ENCODE measurements around the gene RBM19.

RBM19 gene

DNA sequence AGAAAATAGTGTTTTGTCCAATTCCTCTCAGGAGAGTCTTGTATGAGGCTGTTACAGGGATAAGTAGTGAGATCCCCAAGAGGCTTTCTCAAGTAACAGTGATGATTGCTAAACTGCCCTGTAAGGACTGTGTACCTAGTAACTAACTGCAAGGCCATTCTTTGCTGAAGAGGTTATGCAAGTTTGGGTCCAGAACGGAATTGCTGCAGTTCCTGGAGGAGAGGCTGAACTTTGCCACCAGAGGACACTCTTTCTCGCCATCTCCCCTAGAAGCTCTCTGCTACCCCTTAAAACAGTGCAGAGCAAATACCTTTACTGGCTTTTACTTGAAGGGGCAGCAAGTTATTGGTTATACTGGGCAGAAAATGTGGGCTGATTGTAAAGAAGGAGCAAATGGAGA lies 180.0 kb downstream of the RBM19 start:
- TF ChIP-seq, protein P1, sequence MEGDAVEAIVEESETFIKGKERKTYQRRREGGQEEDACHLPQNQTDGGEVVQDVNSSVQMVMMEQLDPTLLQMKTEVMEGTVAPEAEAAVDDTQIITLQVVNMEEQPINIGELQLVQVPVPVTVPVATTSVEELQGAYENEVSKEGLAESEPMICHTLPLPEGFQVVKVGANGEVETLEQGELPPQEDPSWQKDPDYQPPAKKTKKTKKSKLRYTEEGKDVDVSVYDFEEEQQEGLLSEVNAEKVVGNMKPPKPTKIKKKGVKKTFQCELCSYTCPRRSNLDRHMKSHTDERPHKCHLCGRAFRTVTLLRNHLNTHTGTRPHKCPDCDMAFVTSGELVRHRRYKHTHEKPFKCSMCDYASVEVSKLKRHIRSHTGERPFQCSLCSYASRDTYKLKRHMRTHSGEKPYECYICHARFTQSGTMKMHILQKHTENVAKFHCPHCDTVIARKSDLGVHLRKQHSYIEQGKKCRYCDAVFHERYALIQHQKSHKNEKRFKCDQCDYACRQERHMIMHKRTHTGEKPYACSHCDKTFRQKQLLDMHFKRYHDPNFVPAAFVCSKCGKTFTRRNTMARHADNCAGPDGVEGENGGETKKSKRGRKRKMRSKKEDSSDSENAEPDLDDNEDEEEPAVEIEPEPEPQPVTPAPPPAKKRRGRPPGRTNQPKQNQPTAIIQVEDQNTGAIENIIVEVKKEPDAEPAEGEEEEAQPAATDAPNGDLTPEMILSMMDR (IDR thresholded peaks at IDR 0.05): no peak

DNA sequence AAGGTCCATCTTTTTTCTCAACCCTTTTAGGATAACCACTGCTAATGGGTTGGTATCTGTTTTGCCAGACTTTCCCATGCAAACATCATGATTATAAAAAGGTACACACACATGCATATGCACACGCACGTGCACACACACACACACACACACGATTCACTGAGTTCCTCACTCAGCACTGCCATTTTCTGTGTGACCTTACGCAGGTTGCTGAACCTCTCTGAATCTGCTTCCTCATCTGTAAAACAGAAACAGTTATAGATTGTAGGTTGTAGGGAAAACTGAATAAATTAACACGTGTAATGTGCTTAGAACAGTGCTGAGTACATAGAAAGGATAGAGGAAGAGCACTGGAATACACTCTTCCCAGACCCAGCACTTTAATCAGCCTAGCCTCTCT lies 182.3 kb downstream of the RBM19 start:
- TF ChIP-seq, protein P1 (IDR thresholded peaks at IDR 0.05): no peak

DNA sequence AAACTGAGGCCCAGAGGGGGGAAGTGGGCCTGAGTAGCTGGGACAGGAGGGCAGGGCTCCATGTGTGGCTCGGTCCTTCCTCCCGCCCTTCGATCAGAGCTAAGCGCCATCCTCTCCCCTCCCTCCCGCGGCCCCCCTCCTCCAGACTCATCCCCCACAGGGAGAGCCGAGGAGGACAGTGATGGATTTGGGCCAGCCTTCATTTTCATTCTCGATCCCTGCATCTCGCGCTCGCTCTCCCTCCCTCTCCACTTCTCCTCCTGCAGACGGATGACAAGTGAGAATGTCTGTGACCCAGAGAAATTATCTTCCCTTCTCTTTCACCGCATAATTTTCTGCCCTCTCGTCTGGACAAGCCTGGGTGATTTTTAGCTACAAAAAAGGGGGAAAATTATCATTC lies 183.3 kb downstream of the RBM19 start:
- TF ChIP-seq, protein P1 (IDR thresholded peaks at IDR 0.05): no peak

DNA sequence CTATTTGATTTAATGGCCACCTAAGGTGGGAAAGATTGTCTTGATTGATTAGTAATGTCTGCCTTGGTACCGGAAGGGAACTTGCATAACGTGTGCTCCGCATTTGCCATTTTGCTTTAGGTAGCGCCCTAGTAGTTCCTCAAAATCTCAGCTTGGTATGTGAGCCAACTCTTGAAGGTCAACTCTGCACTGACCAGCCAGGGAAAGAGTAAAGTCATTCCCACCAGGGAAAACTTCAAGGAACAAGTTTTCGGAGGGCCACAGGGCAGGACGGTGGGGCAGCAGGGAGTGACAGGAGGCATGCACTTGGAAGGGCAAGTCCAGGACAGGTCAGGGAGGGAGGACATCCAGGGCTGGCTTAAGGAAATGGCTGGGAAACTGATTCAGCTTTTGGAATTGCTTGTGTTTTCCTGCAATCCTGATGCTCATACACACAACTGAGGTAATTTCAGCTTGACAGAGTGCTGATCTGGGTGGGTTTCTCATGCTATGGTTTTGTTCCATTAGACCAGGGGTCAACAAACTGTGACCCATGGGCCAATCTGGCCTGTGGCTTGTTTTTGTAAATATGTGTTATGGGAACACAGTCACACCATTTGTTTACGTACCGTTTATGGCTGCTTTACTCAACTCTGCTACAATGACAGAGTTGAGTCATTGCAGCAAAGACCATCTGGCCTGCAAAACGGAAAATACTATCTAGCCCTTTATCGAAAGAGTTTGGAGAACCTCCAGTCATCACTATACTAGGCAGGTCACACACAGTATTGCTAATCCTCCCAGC lies 184.5 kb downstream of the RBM19 start:
- TF ChIP-seq, protein P1 (IDR thresholded peaks at IDR 0.05): no peak

DNA sequence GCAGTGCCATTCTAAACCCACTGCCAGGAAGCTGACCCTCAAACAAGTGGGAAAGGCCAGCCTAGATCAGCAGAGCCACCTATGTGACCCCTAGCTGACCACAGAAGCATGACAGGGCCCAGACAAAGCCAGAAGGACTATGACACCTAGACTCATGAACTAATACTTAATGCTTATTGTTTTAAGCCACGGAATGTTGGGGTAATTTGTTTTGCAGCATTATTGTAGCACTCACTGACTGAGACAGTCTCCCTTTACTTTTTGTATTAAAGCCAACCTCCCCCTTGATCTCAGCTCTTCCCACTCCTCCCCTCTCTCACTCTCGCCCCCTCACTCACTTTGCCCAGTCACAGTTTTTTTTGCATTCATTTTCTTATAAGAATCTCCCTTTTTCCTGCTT lies 186.4 kb downstream of the RBM19 start:
- TF ChIP-seq, protein P1 (IDR thresholded peaks at IDR 0.05): no peak

DNA sequence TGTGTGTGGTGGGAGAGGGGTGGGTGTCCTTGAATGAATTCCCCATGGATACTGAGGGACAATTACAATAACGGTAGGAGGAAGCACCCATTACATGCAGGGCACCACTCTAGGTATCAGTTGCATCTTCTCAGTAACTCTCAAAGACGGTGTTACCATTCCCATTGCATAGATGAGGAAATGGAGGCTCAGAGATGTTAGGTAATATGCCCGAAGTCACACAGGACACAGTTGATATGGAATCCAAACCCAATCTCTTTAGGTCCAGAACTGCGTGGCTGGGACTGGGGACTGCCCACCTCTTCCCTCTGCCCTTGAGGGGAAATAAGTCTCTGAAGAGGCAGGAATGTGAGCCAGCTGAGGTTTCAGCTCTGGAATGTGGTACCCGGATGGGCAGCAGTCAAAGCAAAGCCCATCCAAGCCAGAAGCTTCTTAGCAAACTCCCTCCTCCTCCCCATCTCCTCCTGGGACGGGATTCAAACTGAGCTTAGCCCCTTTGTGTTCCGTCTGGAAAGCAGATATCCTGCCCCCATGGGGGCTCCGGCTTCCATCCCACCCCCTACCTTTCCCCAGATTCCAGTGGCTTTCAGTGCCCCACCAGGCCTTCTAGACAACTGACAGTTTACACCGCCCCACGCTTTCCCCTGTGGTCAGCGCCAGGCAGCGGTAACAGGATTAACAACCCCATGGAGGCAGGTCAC lies 187.5 kb downstream of the RBM19 start:
- TF ChIP-seq, protein P1 (IDR thresholded peaks at IDR 0.05): no peak

DNA sequence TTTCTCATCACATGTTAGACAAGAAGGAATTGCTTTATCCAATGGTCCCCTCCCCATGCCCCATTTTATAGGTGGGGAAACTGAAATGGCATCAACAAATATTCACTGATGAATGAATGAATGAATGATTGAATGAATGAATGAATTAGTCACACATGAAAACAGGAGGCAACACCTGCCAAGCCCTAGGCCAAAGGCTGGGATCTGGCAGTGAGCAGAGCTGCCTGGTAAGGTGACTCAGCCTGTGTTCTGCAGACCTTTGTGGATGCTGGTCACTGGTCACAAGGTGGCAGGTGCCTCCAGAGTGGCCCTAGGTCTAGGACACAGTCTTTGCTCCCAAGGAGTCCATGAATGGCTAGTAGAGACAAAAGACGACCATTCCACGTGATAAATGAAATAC lies 188.4 kb downstream of the RBM19 start:
- TF ChIP-seq, protein P1 (IDR thresholded peaks at IDR 0.05): no peak

All from LNCAP (cell line).